GM23338 (cell line): ENCODE results near the gene TTC3.

Source experiments
- CTCF ChIP-seq, 2 experiments: fragments of 200-600 bp in 1 of 2; sonication (generic) in 1 of 2; conservative IDR thresholded peaks; 2 replicates each; pipeline versions ENCODE4 v1.5.1 to v1.6.1; 2016 to 2017; ENCODE audit warnings: antibody characterized with exemption in 2 of 2, low read depth in 2 of 2, mild to moderate bottlenecking in 2 of 2, moderate library complexity in 1 of 2
- EZH2 ChIP-seq: fragments of 200-600 bp; sonication (generic); IDR thresholded peaks from one replicate; pipeline ENCODE4 v1.8.0; 2017; ENCODE audit warnings: antibody characterized with exemption, mild to moderate bottlenecking, low read depth; ENCODE audit not compliant: unreplicated experiment
- EZH2phosphoT487 ChIP-seq: fragments of 200-600 bp; sonication (generic); IDR thresholded peaks from one replicate; pipeline ENCODE4 v1.8.1; 2018; ENCODE audit warnings: antibody characterized with exemption; ENCODE audit not compliant: unreplicated experiment
- POLR2AphosphoS5 ChIP-seq: IDR thresholded peaks from 2 replicates; pipeline ENCODE4 v1.6.1; 2016; ENCODE audit warnings: antibody characterized with exemption, low read depth
- REST ChIP-seq: IDR thresholded peaks from one replicate; pipeline ENCODE4 v1.6.1; 2018; ENCODE audit warnings: antibody characterized with exemption; ENCODE audit not compliant: unreplicated experiment

- no peak for TF ChIP-seq REST
- no peak for TF ChIP-seq CTCF (conservative IDR thresholded peaks at IDR 0.05; ENCODE audit: low read depth in 2 of 2)
- no peak for TF ChIP-seq POLR2AphosphoS5
- no peak for TF ChIP-seq EZH2phosphoT487
- no peak for TF ChIP-seq EZH2
Observed at GRCh38 chr21:37219761-37220432, 146.8 kb downstream of the TTC3 start.
